PC-9 (cell line): Measurements from ENCODE around the gene GPSM1. TPM values are rescaled to one million over a fixed set of nuclear protein-coding genes. Genes with fewer than 3 reads are reported as not detected.
"Not testable (repeated sequence)": the region's sequence is repeated elsewhere in the genome, so short reads cannot be mapped to it uniquely, and the experiment has no call there.

ENCODE experiments used
- BruUV-seq: library from RNA; stranded (reverse); fragments of 400-500 nt; replicated peaks from 2 replicates; lab custom pipeline; 2021; lab: Mats Ljungman, UMichigan
- CTCF ChIA-PET: fragments of 300-600 bp; sonication (Branson Sonifier 250); formaldehyde crosslinking; loops from one replicate; lab custom pipeline; 2022; ENCODE audit warnings: antibody characterized with exemption; lab: Charles Lee
- POLR2A ChIA-PET: fragments of 300-600 bp; sonication (Branson Sonifier 250); formaldehyde crosslinking; loops from one replicate; lab custom pipeline; 2022; ENCODE audit warnings: antibody characterized with exemption; ENCODE audit not compliant: unreplicated experiment; lab: Charles Lee
- DNase-seq, 2 experiments: peaks; one replicate each; pipeline versions ENCODE4 v3.0.0 to v3.0.0-alpha.2; 2015 to 2022; ENCODE audit warnings: mixed read lengths in 1 of 2
- H2AFZ ChIP-seq: fragments of 200-600 bp; sonication (generic); 2 replicates; pipeline ENCODE4 v1.8.1; 2017; ENCODE audit warnings: antibody characterized with exemption
- H3F3A ChIP-seq: fragments of 200-600 bp; sonication (generic); 2 replicates; pipeline ENCODE4 v1.8.1; 2017; ENCODE audit warnings: antibody characterized with exemption, mild to moderate bottlenecking, low read depth; ENCODE audit not compliant: insufficient read depth
- H3K27ac ChIP-seq: fragments of 200-600 bp; sonication (generic); 2 replicates; pipeline ENCODE4 v1.6.1; 2016; ENCODE audit warnings: mixed run types
- H3K27me3 ChIP-seq: fragments of 200-600 bp; sonication (generic); 2 replicates; pipeline ENCODE4 v1.6.1; 2016; ENCODE audit warnings: low read depth, mixed run types; ENCODE audit not compliant: insufficient read depth
- H3K36me3 ChIP-seq: fragments of 200-600 bp; sonication (generic); 2 replicates; pipeline ENCODE4 v1.6.1; 2016; ENCODE audit warnings: low read depth, mixed run types
- H3K4me1 ChIP-seq: fragments of 200-600 bp; sonication (generic); replicated peaks from 2 replicates; pipeline ENCODE4 v1.6.1; 2016; ENCODE audit warnings: mixed run types; ENCODE audit not compliant: insufficient read depth
- H3K4me2 ChIP-seq: fragments of 200-600 bp; sonication (generic); 2 replicates; pipeline ENCODE4 v1.6.1; 2017; ENCODE audit warnings: mixed run types
- H3K4me3 ChIP-seq: fragments of 200-600 bp; sonication (generic); 2 replicates; pipeline ENCODE4 v1.6.1; 2016; ENCODE audit warnings: mixed run types
- H3K79me2 ChIP-seq: fragments of 200-600 bp; sonication (generic); 2 replicates; pipeline ENCODE4 v1.6.1; 2017; ENCODE audit warnings: low read depth, mixed run types
- H3K9me2 ChIP-seq: fragments of 200-600 bp; sonication (generic); 2 replicates; pipeline ENCODE4 v1.8.1; 2017; ENCODE audit warnings: mild to moderate bottlenecking; ENCODE audit not compliant: insufficient read depth
- H3K9me3 ChIP-seq: fragments of 200-600 bp; sonication (generic); 2 replicates; pipeline ENCODE4 v1.8.1; 2016; ENCODE audit warnings: low read depth; ENCODE audit not compliant: insufficient read depth
- H4K20me1 ChIP-seq: fragments of 200-600 bp; sonication (generic); 2 replicates; pipeline ENCODE4 v1.8.1; 2017; ENCODE audit not compliant: insufficient read depth
- EZH2 ChIP-seq: fragments of 200-600 bp; sonication (generic); IDR thresholded peaks from 2 replicates; pipeline ENCODE4 v1.8.0; 2017; ENCODE audit warnings: antibody characterized with exemption, low read depth
- intact Hi-C: fragments of 100-400 bp; cut with micrococcal nuclease; formaldehyde crosslinking; loops from one replicate; pipeline ENCODE4 v1.10.0; 2022; ENCODE audit not compliant: unreplicated experiment
- total RNA-seq: library from RNA; stranded (reverse); gene quantifications from 2 replicates; pipeline ENCODE4 v1.2.3, GENCODE V29; 2021
- TF ChIP-seq, protein P1 (sequence below): fragments of 200-600 bp; sonication (generic); conservative IDR thresholded peaks from 2 replicates; pipeline ENCODE4 v1.6.1; 2017; ENCODE audit warnings: mixed run types, antibody characterized with exemption, mild to moderate bottlenecking, moderate library complexity

Gene GPSM1
- total RNA-seq, 1 experiment from 2014 or later, result 5.5 TPM

DNA sequence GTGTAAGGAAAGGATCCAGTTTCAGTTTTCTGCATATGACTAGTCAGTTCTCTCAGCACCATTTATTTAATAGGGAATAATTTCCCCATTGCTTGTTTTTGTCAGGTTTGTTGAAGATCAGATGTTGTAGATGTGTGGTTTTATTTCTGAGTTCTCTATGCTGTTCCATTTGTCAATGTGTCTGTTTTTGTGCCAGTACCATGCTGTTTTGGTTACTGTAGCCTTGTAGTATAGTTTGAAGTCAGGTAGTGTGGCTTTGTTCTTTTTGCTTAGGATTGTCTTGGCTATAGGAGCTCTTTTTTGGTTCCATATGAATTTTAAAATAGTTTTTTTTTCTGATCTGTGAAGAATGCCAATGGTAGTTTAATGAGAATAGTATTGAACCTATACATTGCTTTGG is 6.4 kb upstream of the GPSM1 start:
- POLR2A ChIA-PET, result interaction anchor here (0.6 kb wide), 1 partner anchor 138 kb away, joined by 3 read pairs; no protein-coding TSS in a partner anchor
- DNase-seq, H3F3A ChIP-seq, BruUV-seq, H3K27ac ChIP-seq, H4K20me1 ChIP-seq, H3K9me2 ChIP-seq, H3K4me3 ChIP-seq, H3K4me2 ChIP-seq, H3K4me1 ChIP-seq, H2AFZ ChIP-seq, H3K36me3 ChIP-seq, H3K79me2 ChIP-seq, intact Hi-C loops, H3K9me3 ChIP-seq, H3K27me3 ChIP-seq: not testable (repeated sequence)
- CTCF ChIA-PET, result interaction anchor here (0.6 kb wide), 1 partner anchor 35 kb away, joined by 6 read pairs; no protein-coding TSS in a partner anchor

DNA sequence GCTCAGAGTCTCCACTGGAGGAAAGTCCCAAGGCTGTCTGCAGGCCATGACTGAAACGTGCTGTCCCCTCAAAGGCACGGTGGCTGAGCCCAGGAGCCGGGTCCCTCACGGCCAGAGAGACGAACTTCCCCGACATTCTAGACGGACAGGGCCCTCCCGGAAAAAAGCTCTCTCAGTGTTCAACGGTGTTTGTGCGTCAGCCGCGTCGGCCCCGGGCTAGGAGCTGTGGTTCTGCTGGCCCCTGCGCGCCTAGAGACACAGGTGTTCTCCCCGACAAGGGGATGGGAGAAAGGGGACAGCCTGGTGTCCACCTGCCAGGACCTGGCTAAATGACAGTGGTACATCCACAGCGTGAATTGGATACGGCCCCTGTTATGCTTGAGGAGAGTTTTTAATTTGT is 5.8 kb upstream of the GPSM1 start:
- Histone ChIP-seq H3K27ac (no peak overlapping the region), H3K4me1 (no peaks in the 10 kb centered on the region), H4K20me1 (no peaks in the 10 kb centered on the region), H2AFZ (no peak overlapping the region), H3K27me3 (no peaks in the 10 kb centered on the region), H3F3A (peaks cover 4% of the 10 kb centered on the region; the same call in 1 of the 2 replicates), H3K79me2 (no peaks in the 10 kb centered on the region), H3K4me2 (no peak overlapping the region), H3K36me3 (no peaks in the 10 kb centered on the region), H3K4me3 (no peak overlapping the region), H3K9me2 (no peaks in the 10 kb centered on the region), H3K9me3 (no peaks in the 10 kb centered on the region)
- TF ChIP-seq, protein P1, sequence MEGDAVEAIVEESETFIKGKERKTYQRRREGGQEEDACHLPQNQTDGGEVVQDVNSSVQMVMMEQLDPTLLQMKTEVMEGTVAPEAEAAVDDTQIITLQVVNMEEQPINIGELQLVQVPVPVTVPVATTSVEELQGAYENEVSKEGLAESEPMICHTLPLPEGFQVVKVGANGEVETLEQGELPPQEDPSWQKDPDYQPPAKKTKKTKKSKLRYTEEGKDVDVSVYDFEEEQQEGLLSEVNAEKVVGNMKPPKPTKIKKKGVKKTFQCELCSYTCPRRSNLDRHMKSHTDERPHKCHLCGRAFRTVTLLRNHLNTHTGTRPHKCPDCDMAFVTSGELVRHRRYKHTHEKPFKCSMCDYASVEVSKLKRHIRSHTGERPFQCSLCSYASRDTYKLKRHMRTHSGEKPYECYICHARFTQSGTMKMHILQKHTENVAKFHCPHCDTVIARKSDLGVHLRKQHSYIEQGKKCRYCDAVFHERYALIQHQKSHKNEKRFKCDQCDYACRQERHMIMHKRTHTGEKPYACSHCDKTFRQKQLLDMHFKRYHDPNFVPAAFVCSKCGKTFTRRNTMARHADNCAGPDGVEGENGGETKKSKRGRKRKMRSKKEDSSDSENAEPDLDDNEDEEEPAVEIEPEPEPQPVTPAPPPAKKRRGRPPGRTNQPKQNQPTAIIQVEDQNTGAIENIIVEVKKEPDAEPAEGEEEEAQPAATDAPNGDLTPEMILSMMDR, result no peak
- no peak for TF ChIP-seq EZH2
- no peak for DNase-seq
- no TSS peak for BruUV-seq
- ChIA-PET POLR2A (interaction anchor here (0.6 kb wide), 1 partner anchor 137 kb away, joined by 3 read pairs; no protein-coding TSS in a partner anchor), CTCF (interaction anchor here (0.6 kb wide), 1 partner anchor 35 kb away, joined by 6 read pairs; no protein-coding TSS in a partner anchor)
- intact Hi-C loops, result no loop called here

DNA sequence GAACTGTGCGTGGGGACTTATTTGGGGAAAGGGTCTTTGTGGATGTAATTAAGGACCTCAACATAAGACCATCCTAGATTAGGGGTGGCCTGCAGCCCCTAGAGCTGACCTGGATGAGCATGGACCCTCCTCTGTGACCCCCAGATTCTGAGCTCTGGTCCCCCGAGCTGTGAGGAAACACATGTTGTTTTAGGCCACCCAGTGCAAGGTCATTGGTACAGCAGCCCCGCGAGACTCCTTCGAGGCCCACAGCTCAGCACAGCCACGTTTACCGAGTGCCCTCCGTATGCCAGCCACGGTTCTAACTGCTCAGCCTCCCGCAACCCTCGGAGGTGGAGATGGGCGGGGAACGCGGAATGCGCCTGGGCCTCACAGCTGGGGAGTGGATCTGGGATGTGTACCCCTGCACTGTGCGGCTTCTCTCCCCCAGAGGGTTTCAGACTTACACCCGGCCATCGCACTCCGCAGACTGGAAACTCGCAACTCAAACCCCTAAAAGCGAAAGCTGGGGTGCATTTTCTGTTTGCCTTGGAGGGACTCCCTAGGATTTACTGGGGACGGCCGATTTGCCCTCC is 4.5 kb upstream of the GPSM1 start:
- DNase-seq, result no peak
- Histone ChIP-seq H2AFZ (no peak overlapping the region), H3K4me3 (no peak overlapping the region), H3K4me1 (peaks cover under 1% of the 10 kb centered on the region; the same call in 1 of the 2 replicates), H3K27ac (no peak overlapping the region), H3K36me3 (no peaks in the 10 kb centered on the region), H4K20me1 (no peaks in the 10 kb centered on the region), H3K9me2 (no peaks in the 10 kb centered on the region), H3K4me2 (no peak overlapping the region), H3K27me3 (no peaks in the 10 kb centered on the region), H3K9me3 (no peaks in the 10 kb centered on the region), H3F3A (peaks cover 8% of the 10 kb centered on the region; the same call in 1 of the 2 replicates), H3K79me2 (no peaks in the 10 kb centered on the region)
- ChIA-PET CTCF (interaction anchor here (1.5 kb wide), 1 partner anchor 10 kb away, joined by 4 read pairs; no protein-coding TSS in a partner anchor), POLR2A (no interaction called here)
- no TSS peak for BruUV-seq
- TF ChIP-seq, protein P1, result no peak
- no peak for TF ChIP-seq EZH2
- intact Hi-C loops, result no loop called here
